Measurements from ENCODE around the gene HOXA13.

The HOXA13 gene

GRCh38 chr7:27177795-27178320 is 22.0 kb downstream of the HOXA13 start:
- TF ChIP-seq CTCF (conservative IDR thresholded peaks at IDR 0.05; ENCODE audit: low read depth, low read length): no peak
- no peak for DNase-seq (ENCODE audit: low read depth)
- no peak overlapping the region for H3K4me3 ChIP-seq (ENCODE audit: low read depth, low read length)

DNA sequence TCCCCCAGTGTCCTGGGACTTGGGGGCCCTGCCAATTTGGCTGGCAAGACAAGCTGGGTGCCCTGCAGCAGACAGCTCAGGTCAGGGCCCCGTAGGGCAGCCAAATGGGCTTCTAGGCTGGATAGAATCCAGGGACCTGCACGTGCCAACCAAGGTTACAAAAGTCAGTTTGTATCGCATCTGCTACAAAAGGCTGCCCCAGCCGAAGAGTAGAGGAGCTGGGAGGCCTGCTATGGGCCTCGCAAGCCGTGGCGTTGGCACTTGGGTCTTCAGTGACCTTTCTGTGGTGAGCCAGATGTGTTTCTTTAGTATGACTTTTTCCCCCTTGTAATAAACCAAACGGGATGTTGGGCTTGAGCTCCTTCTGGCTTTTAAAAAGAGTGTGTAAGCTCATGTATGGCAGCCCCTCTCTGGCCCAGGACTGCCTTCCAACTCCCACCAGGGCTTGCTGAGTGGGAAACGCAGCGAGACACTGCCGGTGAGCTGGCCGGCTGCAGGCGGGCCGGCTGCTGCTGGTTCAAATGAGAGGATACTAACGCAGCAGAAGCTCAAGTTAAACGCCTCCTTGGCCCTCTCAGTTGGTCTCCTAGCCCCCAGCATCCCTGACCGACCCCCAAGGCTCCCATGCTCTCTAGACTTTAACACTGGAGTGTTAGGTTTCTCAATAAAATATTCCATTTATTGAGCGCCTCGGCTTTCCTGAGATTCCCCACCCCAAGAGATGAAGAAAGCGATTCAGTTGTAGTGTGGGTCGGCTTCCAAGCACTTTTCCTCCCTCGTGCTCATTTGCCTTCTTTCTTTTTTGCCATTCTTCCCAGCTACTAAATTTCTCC is 22.7 kb downstream of the HOXA13 start:
- TF ChIP-seq CTCF (conservative IDR thresholded peaks at IDR 0.05; ENCODE audit: low read depth, low read length): no peak
- H3K4me3 ChIP-seq (ENCODE audit: low read depth, low read length): no peak overlapping the region
- no peak for DNase-seq (ENCODE audit: low read depth)

DNA sequence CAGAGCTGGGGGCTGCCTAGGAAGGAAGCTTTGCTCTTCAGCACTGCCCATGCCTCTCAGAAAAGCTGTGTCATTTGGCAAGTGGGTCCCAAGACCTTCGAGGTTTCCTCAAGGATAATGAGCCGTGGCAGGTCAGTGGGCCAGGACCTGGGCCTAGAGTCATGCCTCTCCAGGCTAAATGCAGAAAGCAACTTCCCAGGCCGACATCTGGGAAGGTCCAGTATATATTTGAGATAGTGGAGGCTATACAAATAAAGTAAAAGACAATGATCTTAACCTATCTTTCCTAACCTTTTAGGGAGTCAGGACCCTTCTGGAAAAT is 23.4 kb downstream of the HOXA13 start:
- no peak overlapping the region for H3K4me3 ChIP-seq (ENCODE audit: low read depth, low read length)

GRCh38 chr7:27175626-27176523 is 24.0 kb downstream of the HOXA13 start:
- TF ChIP-seq CTCF (conservative IDR thresholded peaks at IDR 0.05; ENCODE audit: low read depth, low read length): no peak
- DNase-seq (ENCODE audit: low read depth): no peak
- no peak overlapping the region for H3K4me3 ChIP-seq (ENCODE audit: low read depth, low read length)

More for the DNA sequence above, 23.4 kb downstream of the HOXA13 start:
- no peak for TF ChIP-seq CTCF (conservative IDR thresholded peaks at IDR 0.05; ENCODE audit: low read depth, low read length)
- no peak for DNase-seq (ENCODE audit: low read depth)

DNA sequence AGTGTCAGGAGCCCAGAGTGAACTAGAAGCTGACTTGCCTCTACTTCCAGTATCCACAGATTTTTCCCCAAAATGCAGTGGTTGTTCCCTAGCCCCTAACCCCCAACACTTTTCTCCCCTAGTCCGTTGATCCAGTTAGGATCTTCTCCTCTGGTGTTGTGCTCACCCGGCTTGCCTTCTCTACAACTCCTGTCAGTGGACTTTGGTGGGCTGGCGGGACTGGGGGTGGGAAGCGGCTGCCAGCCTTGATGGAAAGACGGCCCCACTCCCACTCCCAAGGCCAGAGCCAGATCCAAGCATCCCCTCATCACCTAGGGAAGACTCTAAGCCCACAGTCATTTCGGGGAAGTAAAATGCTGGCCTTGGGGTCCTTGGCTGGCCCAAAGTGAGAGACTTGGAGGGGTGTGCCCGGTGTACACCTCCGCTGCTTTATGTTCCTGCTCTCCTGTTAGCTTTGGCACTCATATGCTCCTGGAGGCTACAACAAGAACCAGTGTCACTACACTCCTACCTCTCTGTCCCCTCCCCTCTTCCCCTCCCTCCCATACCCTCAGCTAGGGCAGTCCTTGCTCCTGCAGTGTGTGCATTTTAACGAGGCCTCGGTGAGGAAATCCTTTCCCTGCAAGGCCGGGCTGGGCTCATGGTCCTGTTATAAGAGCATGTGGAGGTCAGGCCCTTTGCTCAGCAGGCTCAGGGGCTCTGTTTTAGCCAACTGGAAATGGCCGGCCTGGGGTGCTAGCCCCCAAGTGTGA is 24.8 kb downstream of the HOXA13 start:
- no peak for DNase-seq (ENCODE audit: low read depth)
- H3K4me3 ChIP-seq (ENCODE audit: low read depth, low read length): no peak overlapping the region
- TF ChIP-seq CTCF (conservative IDR thresholded peaks at IDR 0.05; ENCODE audit: low read depth, low read length): no peak

GRCh38 chr7:27173956-27174873 is 25.7 kb downstream of the HOXA13 start, which contains the start of gene HOXA10:
HOXA10 (minus strand) TSS chr7:27174320; CDS start chr7:27174306, 14 bp downstream.
- no peak within 1 kb of the TSS for H3K4me3 ChIP-seq (ENCODE audit: low read depth, low read length)
- no peak for DNase-seq (ENCODE audit: low read depth)
- TF ChIP-seq CTCF (conservative IDR thresholded peaks at IDR 0.05; ENCODE audit: low read depth, low read length): no peak
